Measurements from ENCODE around the gene KCNG1. TPM values are rescaled to one million over a fixed set of nuclear protein-coding genes. Genes with fewer than 3 reads are reported as not detected.

KCNG1 gene
- total and polyA plus RNA-seq, 2 of the 13 experiments (the other 11 are each of a cell fraction or from before 2014, with no cell fraction given), result not detected

DNA sequence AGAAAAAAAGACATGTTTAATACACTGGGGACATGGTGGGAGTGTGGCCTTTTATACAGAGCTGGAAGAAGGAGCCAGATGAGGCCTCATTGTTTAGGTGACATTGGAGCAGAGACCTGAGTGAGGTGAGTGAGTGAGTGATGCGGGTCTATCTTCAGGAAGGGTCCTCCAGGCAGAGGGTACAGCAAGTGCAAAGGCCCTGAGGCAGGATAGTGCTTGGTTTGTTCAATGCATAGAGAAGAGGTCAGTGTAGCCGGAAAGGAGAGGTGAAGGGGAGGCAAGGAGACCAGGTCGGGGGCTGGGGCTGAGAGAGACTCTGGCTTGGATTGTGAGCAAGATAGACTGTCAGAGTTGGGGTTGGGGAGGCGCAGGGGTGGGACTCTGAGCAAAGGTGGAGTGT lies 23.6 kb downstream of the KCNG1 start:
- Histone ChIP-seq H3K4me2 (ENCODE audit: low read depth, low read length) (no peak overlapping the region), H3K9ac (ENCODE audit: insufficient read depth, low read depth, low read length) (no peak overlapping the region), H3K36me3 (replicated peaks in 1 of 2; ENCODE audit: control insufficient read depth in 1 of 2, insufficient read depth in 2 of 2, low read length in 2 of 2) (no peaks in the 10 kb centered on the region), H4K20me1 (ENCODE audit: insufficient read depth, low read length) (no peaks in the 10 kb centered on the region), H3K79me2 (ENCODE audit: insufficient read depth, low read length) (no peaks in the 10 kb centered on the region), H3K27me3 (ENCODE audit: control insufficient read depth in 1 of 2, insufficient read depth in 2 of 2, low read length in 2 of 2) (peaks cover 9 to 66% of the 10 kb centered on the region in 2 experiments; a peak in 4 of 5 replicates), H3K4me1 (ENCODE audit: insufficient read depth, low read length) (no peaks in the 10 kb centered on the region), H3K4me3 (replicated peaks in 1 of 3; ENCODE audit: insufficient read depth in 1 of 3, low read depth in 2 of 3, low read length in 3 of 3) (no peak overlapping the region), H2AFZ (ENCODE audit: low read length) (no peak overlapping the region), H3K9me3 (ENCODE audit: low read length) (no peaks in the 10 kb centered on the region), H3K27ac (ENCODE audit: extremely low read length, insufficient read depth, low read length) (no peak overlapping the region)
- DNase-seq (ENCODE audit: low spot score), result no peak
- no peak for FAIRE-seq
- intact Hi-C loops (cut with micrococcal nuclease; ENCODE audit: unreplicated experiment), result no loop called here
- TF ChIP-seq SPEN (CRISPR knock-in tag; IDR thresholded peaks at IDR 0.05; ENCODE audit: low read depth) (no peak), TBL1XR1 (IDR thresholded peaks at IDR 0.05; ENCODE audit: borderline replicate concordance, low read length, partially characterized antibody) (no peak), ZNF563 (CRISPR knock-in tag; IDR thresholded peaks at IDR 0.05) (no peak), EZH2 (conservative IDR thresholded peaks at IDR 0.05; ENCODE audit: low read depth, low read length) (0 out of 2 replicates have a peak, but pooled peaks have one; percentile 56)
- TF ChIP-seq, protein P1, sequence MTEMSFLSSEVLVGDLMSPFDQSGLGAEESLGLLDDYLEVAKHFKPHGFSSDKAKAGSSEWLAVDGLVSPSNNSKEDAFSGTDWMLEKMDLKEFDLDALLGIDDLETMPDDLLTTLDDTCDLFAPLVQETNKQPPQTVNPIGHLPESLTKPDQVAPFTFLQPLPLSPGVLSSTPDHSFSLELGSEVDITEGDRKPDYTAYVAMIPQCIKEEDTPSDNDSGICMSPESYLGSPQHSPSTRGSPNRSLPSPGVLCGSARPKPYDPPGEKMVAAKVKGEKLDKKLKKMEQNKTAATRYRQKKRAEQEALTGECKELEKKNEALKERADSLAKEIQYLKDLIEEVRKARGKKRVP (CRISPR knock-in tag; IDR thresholded peaks at IDR 0.05), result no peak
- no peak for ATAC-seq
- in situ Hi-C loops (cut with HindIII; ENCODE audit: extremely low pct_ligation_motif_present, low pct_unique_long_range_greater_than_20kb), result loop anchor here (25.0 kb wide), 2 partner anchors 588 to 1088 kb away; no protein-coding TSS in a partner anchor
- 25% methylated on average over 4 of the region's 4 CpGs for WGBS (ENCODE audit: low lambda C conversion rate)
- POLR2A ChIA-PET, result no interaction called here
- BruUV-seq (replicated peaks), result no TSS peak
- CTCF ChIA-PET (ENCODE audit: low intra/inter-chr PET ratio, low total read pairs), result no interaction called here
